ENCODE results near the gene GNL3. TPM values are rescaled to one million over a fixed set of nuclear protein-coding genes. Genes with fewer than 3 reads are reported as not detected.

The GNL3 gene
- total and polyA plus RNA-seq, 2 donors from 2014 or later = 27.9 to 47.8 TPM

DNA sequence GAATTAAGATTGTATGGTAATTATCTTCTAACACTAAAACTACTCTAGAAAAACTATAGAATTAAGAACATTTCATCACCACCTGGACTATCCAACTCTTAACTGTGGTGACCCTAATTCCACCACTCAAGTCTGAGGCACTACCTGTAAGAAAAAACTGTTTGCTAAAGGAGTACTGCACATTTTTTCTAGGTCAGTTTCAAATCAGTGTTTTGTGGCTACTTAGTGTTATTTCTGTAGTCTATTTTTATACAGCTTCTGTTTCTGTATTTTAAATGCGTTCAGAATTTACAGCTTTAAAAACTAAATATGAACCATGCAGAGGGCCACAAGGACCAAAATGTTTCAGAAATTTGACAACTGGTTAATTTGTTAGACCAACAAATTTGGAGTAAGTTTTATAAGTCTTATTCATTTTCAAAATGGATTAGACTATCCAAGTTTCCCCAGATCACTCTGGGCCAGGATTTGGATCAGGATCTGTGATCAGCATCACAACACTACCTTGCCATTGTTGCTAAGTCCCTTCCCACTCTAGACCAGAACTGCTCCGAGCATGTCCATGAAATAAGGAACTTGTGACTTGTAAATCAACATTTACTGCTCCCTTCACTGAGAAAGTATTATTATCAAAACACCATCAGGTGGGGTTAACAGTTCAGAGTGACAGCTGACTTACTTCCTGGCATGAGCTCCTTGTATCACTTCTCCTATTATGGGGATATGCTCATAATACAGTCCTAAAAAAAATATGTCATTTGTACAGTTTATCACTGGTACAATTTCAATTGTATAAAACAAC, 11.2 kb downstream of the GNL3 start:
- DNase-seq (no peak), FAIRE-seq (no peak)
- no peak overlapping the region for H3K9ac ChIP-seq (ENCODE audit: low read length in 3 of 3)
- no peaks in the 10 kb centered on the region for H3K27me3 ChIP-seq (ENCODE audit: control insufficient read depth, insufficient read depth, low read length)
- TF ChIP-seq, protein P1, sequence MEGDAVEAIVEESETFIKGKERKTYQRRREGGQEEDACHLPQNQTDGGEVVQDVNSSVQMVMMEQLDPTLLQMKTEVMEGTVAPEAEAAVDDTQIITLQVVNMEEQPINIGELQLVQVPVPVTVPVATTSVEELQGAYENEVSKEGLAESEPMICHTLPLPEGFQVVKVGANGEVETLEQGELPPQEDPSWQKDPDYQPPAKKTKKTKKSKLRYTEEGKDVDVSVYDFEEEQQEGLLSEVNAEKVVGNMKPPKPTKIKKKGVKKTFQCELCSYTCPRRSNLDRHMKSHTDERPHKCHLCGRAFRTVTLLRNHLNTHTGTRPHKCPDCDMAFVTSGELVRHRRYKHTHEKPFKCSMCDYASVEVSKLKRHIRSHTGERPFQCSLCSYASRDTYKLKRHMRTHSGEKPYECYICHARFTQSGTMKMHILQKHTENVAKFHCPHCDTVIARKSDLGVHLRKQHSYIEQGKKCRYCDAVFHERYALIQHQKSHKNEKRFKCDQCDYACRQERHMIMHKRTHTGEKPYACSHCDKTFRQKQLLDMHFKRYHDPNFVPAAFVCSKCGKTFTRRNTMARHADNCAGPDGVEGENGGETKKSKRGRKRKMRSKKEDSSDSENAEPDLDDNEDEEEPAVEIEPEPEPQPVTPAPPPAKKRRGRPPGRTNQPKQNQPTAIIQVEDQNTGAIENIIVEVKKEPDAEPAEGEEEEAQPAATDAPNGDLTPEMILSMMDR (IDR thresholded peaks at IDR 0.05; ENCODE audit: borderline replicate concordance, extremely low read depth, insufficient read depth) = no peak
- intact Hi-C loops (cut with DNase I) = no loop called here
- no peaks in the 10 kb centered on the region for H3K4me1 ChIP-seq (ENCODE audit: control insufficient read depth in 2 of 3, insufficient read depth in 2 of 3, low read depth in 1 of 3, low read length in 3 of 3)
- H3K27ac ChIP-seq (ENCODE audit: low read depth in 2 of 2, low read length in 2 of 2) = no peak overlapping the region
- no peaks in the 10 kb centered on the region for H3K9me3 ChIP-seq (ENCODE audit: control insufficient read depth in 2 of 3, insufficient read depth in 1 of 3, low read length in 3 of 3)
- no peak overlapping the region for H3K4me3 ChIP-seq (ENCODE audit: low read length in 3 of 3)
- peaks cover 16 to 58% (median 51%) of the 10 kb centered on the region in 3 donors for H3K36me3 ChIP-seq (ENCODE audit: control insufficient read depth in 2 of 3, insufficient read depth in 3 of 3, low read length in 3 of 3)

DNA sequence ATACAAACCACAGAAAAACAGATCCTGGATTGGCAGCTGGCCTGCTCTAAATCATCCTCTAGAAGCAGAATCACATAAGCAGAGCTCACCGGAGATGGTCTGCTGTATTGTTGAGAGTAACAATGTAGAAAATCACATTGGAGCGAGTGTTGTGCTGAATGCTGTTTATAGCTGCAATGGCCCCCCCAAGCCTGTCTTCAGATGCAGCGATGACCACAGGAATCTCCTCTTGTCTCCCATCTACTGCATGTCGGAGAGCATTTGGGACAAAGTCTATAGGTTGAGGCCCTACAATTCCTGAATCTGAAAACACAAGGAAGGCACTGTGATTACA, 11.8 kb downstream of the GNL3 start:
- Histone ChIP-seq H3K9ac (ENCODE audit: low read length in 3 of 3) (no peak overlapping the region), H3K9me3 (ENCODE audit: control insufficient read depth in 2 of 3, insufficient read depth in 1 of 3, low read length in 3 of 3) (no peaks in the 10 kb centered on the region), H3K4me1 (ENCODE audit: control insufficient read depth in 2 of 3, insufficient read depth in 2 of 3, low read depth in 1 of 3, low read length in 3 of 3) (no peaks in the 10 kb centered on the region), H3K27me3 (ENCODE audit: control insufficient read depth, insufficient read depth, low read length) (no peaks in the 10 kb centered on the region), H3K4me3 (ENCODE audit: low read length in 3 of 3) (no peak overlapping the region), H3K36me3 (ENCODE audit: control insufficient read depth in 2 of 3, insufficient read depth in 3 of 3, low read length in 3 of 3) (peaks cover 14 to 57% (median 48%) of the 10 kb centered on the region in 3 donors), H3K27ac (ENCODE audit: low read depth in 2 of 2, low read length in 2 of 2) (no peak overlapping the region)
- DNase-seq (no peak), FAIRE-seq (no peak)
- intact Hi-C loops (cut with DNase I) = no loop called here
- TF ChIP-seq, protein P1 (IDR thresholded peaks at IDR 0.05; ENCODE audit: borderline replicate concordance, extremely low read depth, insufficient read depth) = no peak

DNA sequence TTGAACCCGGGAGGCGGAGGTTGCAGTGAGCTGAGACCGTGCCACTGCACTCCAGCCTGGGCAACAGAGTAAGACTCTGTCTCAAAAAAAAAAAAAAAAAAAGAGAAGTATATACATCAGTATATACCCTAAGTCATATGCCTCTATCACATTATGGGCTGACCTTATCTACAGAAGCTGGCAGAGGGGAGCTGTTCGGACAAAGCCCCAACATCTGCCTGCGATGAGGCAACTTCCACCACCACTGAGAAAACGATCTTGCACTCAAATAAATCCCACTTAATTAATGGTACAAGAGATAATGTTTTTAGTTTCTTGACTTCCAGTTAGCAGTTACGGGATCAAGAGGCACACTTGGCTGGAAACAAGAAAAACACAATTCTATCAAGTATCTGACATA, 17.5 kb downstream of the GNL3 start:
- DNase-seq (no peak), FAIRE-seq (no peak)
- TF ChIP-seq, protein P1 (IDR thresholded peaks at IDR 0.05; ENCODE audit: borderline replicate concordance, extremely low read depth, insufficient read depth) = no peak
- Histone ChIP-seq H3K27me3 (ENCODE audit: control insufficient read depth, insufficient read depth, low read length) (no peaks in the 10 kb centered on the region), H3K4me1 (ENCODE audit: control insufficient read depth in 2 of 3, insufficient read depth in 2 of 3, low read depth in 1 of 3, low read length in 3 of 3) (peaks cover 4 to 24% (median 20%) of the 10 kb centered on the region in 3 donors), H3K36me3 (ENCODE audit: control insufficient read depth in 2 of 3, insufficient read depth in 3 of 3, low read length in 3 of 3) (peaks cover 2 to 9% (median 5%) of the 10 kb centered on the region in 3 donors), H3K9ac (ENCODE audit: low read length in 3 of 3) (no peak overlapping the region), H3K4me3 (ENCODE audit: low read length in 3 of 3) (no peak overlapping the region), H3K27ac (ENCODE audit: low read depth in 2 of 2, low read length in 2 of 2) (no peak overlapping the region), H3K9me3 (ENCODE audit: control insufficient read depth in 2 of 3, insufficient read depth in 1 of 3, low read length in 3 of 3) (no peaks in the 10 kb centered on the region)
- intact Hi-C loops (cut with DNase I) = no loop called here
